Stimulated activated naive B cell treated with anti-CD40 and anti-IgM and Interleukin-4, amounts not matched to agents 10 μg/mL and 1 μg/mL and 100 μg/mL, for 72 hours (primary cell): ENCODE results near the gene TJP2.

ENCODE experiments used
- ATAC-seq, 2 donors: fragments of 150-1000 bp; cut with Tn5 transposase; replicated peaks; 2 replicates each; pipeline ENCODE4 v1.10.0; 2021; ENCODE audit warnings: moderate library complexity in 1 of 2
- DNase-seq: peaks from one replicate; pipeline ENCODE4 v3.0.0; 2021
- H3K27ac Mint-ChIP-seq: one replicate; pipeline ENCODE4 v1.8.0; 2022; ENCODE audit warnings: mild to moderate bottlenecking, mixed read lengths
- H3K27me3 Mint-ChIP-seq, 2 donors: one replicate each; pipeline ENCODE4 v1.8.0; 2022; ENCODE audit warnings: mixed read lengths in 2 of 2
- H3K36me3 Mint-ChIP-seq, 2 donors: one replicate each; pipeline ENCODE4 v1.8.0; 2022; ENCODE audit warnings: mixed read lengths in 2 of 2, mild to moderate bottlenecking in 1 of 2
- H3K4me1 Mint-ChIP-seq, 2 donors: one replicate each; pipeline ENCODE4 v1.8.0; 2022; ENCODE audit warnings: mixed read lengths in 2 of 2, mild to moderate bottlenecking in 1 of 2
- H3K4me3 Mint-ChIP-seq, 2 donors: one replicate each; pipeline ENCODE4 v1.8.0; 2022; ENCODE audit warnings: mild to moderate bottlenecking in 2 of 2, mixed read lengths in 2 of 2, moderate library complexity in 1 of 2
- H3K9me3 Mint-ChIP-seq, 2 donors: one replicate each; pipeline ENCODE4 v1.8.0; 2022; ENCODE audit warnings: mixed read lengths in 2 of 2, mild to moderate bottlenecking in 1 of 2

Gene TJP2

DNA sequence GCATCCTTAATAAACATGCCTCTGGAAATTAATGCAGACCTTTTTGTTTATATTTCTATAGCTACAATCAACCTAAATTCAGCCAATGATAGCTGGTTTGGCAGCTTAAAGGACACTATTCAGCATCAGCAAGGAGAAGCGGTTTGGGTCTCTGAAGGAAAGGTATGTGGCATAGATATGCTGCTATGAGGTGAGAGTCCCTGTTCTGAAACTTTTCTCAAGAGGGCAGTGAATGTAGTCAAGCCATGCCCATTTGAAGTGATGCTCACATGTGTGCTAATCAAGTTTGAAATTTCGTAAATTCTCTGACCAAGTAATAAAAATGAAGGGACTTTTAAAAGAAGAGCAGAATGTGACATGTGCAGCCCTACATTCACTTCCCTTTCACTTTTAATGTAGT, 72.6 kb downstream of the TJP2 start:
- Mint-ChIP-seq H3K9me3 (no peaks in the 10 kb centered on the region), H3K36me3 (peaks cover 4 to 20% of the 10 kb centered on the region in 2 donors), H3K4me3 (no peak overlapping the region), H3K27ac (no peak overlapping the region), H3K27me3 (no peaks in the 10 kb centered on the region), H3K4me1 (no peaks in the 10 kb centered on the region)
- ATAC-seq (no peak), DNase-seq (no peak)

- Mint-ChIP-seq H3K4me1 (no peaks in the 10 kb centered on the region), H3K36me3 (peaks cover 4 to 23% of the 10 kb centered on the region in 2 donors), H3K27me3 (no peaks in the 10 kb centered on the region), H3K4me3 (no peak overlapping the region), H3K9me3 (no peaks in the 10 kb centered on the region), H3K27ac (no peak overlapping the region)
- ATAC-seq (no peak), DNase-seq (no peak)
Measured at GRCh38 chr9:69248005-69248404, 73.9 kb downstream of the TJP2 start.

DNA sequence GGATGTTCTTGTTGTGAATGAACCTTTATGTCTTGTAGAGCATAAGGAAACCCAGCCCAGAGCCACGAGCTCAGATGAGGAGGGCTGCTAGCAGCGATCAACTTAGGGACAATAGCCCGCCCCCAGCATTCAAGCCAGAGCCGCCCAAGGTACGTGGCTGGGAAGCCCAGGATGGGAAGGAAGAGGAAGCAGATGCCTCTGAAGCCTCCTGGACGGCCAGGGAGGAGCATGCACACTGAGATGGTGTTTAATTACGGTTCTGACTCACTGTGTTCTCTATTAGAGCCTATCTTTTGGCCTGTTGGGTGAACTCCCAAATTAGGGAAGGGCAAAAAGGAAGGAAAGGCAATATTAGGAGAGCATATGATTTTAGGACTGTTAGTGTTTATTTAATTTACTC, 75.3 kb downstream of the TJP2 start:
- H3K4me1 Mint-ChIP-seq: no peaks in the 10 kb centered on the region
- ATAC-seq (no peak), DNase-seq (no peak)
- H3K27me3 Mint-ChIP-seq: no peaks in the 10 kb centered on the region
- no peak overlapping the region for H3K4me3 Mint-ChIP-seq
- no peaks in the 10 kb centered on the region for H3K9me3 Mint-ChIP-seq
- no peak overlapping the region for H3K27ac Mint-ChIP-seq
- H3K36me3 Mint-ChIP-seq: peaks cover 4 to 23% of the 10 kb centered on the region in 2 donors

DNA sequence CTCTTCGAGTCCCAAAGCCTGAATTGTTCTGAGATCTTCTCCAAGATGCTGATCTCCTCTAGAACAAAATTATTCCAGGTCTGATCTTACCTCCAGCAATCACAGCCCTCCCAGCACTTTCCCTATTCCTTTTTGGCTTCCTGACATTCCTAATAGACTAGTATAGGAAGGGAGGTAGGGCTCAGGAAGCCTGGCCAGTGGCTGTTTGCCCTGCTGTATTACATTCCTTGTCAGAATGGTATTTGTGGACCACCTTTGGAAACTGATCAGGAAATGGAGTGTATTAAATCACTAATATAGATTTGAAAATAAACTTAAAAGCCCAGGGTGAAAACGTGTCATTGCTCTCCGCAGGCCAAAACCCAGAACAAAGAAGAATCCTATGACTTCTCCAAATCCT, 76.6 kb downstream of the TJP2 start:
- no peak for ATAC-seq
- H3K9me3 Mint-ChIP-seq: no peaks in the 10 kb centered on the region
- no peak overlapping the region for H3K27ac Mint-ChIP-seq
- peaks cover 4 to 23% of the 10 kb centered on the region in 2 donors for H3K36me3 Mint-ChIP-seq
- no peak overlapping the region for H3K4me3 Mint-ChIP-seq
- DNase-seq: no peak
- H3K27me3 Mint-ChIP-seq: no peaks in the 10 kb centered on the region
- no peaks in the 10 kb centered on the region for H3K4me1 Mint-ChIP-seq

- Mint-ChIP-seq H3K27ac (no peak overlapping the region), H3K9me3 (no peaks in the 10 kb centered on the region), H3K36me3 (peaks cover 4 to 14% of the 10 kb centered on the region in 2 donors), H3K4me1 (no peaks in the 10 kb centered on the region), H3K4me3 (no peak overlapping the region), H3K27me3 (no peaks in the 10 kb centered on the region)
- ATAC-seq (no peak), DNase-seq (no peak)
Measured at GRCh38 chr9:69252436-69252835, 78.4 kb downstream of the TJP2 start.

DNA sequence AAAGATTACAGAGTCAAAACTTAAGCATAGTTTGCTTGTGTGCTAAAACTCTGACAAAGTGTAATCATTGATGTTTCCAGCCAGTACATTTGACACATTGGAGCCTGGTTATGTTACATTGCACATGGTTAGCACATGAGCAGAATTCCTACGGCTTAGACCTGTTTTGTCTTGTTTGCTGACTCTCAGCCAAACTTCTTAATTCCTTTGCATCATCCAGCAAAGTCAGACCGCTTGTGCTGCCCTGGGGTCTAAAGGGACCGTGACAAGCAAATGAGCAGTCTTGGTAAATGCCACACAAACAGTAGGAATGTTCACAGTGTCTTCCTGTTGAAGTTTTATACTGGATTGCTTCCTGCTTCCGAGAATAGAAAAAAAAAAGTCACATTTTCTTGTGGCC, 79.0 kb downstream of the TJP2 start:
- Mint-ChIP-seq H3K27me3 (no peaks in the 10 kb centered on the region), H3K36me3 (peaks cover 4 to 8% of the 10 kb centered on the region in 2 donors), H3K4me1 (no peaks in the 10 kb centered on the region), H3K27ac (no peak overlapping the region), H3K4me3 (no peak overlapping the region), H3K9me3 (no peaks in the 10 kb centered on the region)
- no peak for ATAC-seq
- no peak for DNase-seq

DNA sequence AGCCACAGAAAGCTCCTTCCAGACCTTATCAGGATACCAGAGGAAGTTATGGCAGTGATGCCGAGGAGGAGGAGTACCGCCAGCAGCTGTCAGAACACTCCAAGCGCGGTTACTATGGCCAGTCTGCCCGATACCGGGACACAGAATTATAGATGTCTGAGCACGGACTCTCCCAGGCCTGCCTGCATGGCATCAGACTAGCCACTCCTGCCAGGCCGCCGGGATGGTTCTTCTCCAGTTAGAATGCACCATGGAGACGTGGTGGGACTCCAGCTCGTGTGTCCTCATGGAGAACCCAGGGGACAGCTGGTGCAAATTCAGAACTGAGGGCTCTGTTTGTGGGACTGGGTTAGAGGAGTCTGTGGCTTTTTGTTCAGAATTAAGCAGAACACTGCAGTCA, 80.1 kb downstream of the TJP2 start:
- Mint-ChIP-seq H3K36me3 (peaks cover 3 to 4% of the 10 kb centered on the region in 2 donors), H3K4me1 (no peaks in the 10 kb centered on the region), H3K27me3 (no peaks in the 10 kb centered on the region), H3K4me3 (no peak overlapping the region), H3K9me3 (no peaks in the 10 kb centered on the region), H3K27ac (peak overlapping the region; percentile 31)
- DNase-seq (no peak), ATAC-seq (no peak)

GRCh38 chr9:69255591-69255990, 81.5 kb downstream of the TJP2 start:
- H3K4me1 Mint-ChIP-seq: no peaks in the 10 kb centered on the region
- no peak overlapping the region for H3K4me3 Mint-ChIP-seq
- no peaks in the 10 kb centered on the region for H3K9me3 Mint-ChIP-seq

DNA sequence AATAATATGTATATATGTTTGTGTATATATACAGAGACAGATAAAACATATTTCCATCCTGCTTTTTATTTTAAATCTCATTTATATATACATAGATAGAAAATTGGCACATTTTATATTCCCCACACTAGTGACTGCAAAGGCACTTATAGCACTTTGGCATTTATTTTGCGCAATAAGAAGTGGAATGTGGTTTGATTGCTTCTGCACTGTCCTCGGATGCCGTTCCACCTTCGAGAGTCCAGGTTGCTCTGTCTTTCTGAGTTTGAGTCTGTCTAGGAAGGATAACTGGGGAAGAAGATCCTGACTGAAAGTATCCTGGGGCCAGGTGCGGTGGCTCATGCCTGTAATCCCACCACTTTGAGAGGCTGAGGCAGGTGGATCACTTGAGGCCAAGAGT, 84.5 kb downstream of the TJP2 start:
- Mint-ChIP-seq H3K4me3 (no peak overlapping the region), H3K4me1 (no peaks in the 10 kb centered on the region), H3K36me3 (no peaks in the 10 kb centered on the region), H3K27ac (no peak overlapping the region), H3K9me3 (no peaks in the 10 kb centered on the region), H3K27me3 (peaks cover 0 to 11% of the 10 kb centered on the region in 2 donors)
- ATAC-seq (no peak), DNase-seq (no peak)

More at GRCh38 chr9:69255591-69255990, 81.5 kb downstream of the TJP2 start:
- H3K27ac Mint-ChIP-seq: no peak overlapping the region
- DNase-seq: no peak
- peaks cover 2 to 3% of the 10 kb centered on the region in 2 donors for H3K36me3 Mint-ChIP-seq
- H3K27me3 Mint-ChIP-seq: no peaks in the 10 kb centered on the region
- no peak for ATAC-seq

DNA sequence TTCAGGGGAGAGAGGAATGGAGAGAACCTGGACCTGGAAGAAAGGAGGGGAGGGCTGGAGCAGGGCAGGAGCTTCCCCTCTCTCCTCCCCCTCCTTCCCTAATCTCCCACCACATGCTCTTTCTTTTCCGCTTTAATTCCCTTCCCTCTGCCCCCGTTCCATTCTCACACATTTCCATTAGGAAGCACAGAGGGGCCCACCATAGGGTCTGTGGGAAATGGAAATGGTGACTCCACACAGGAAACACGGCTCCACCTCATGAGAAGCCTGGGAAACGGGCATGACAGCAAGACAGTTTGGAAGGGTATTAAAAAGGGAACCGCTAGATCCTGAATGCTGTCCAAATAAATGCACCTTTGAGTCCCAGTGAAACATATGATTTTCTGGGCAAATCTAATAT, 86.1 kb downstream of the TJP2 start:
- H3K27me3 Mint-ChIP-seq: peaks cover 7 to 20% of the 10 kb centered on the region in 2 donors
- ATAC-seq: no peak
- no peaks in the 10 kb centered on the region for H3K36me3 Mint-ChIP-seq
- H3K9me3 Mint-ChIP-seq: no peaks in the 10 kb centered on the region
- H3K4me1 Mint-ChIP-seq: peaks cover 0 to 6% of the 10 kb centered on the region in 2 donors
- no peak overlapping the region for H3K4me3 Mint-ChIP-seq
- no peak overlapping the region for H3K27ac Mint-ChIP-seq
- no peak for DNase-seq

- Mint-ChIP-seq H3K9me3 (no peaks in the 10 kb centered on the region), H3K27me3 (peaks cover 13 to 28% of the 10 kb centered on the region in 2 donors), H3K36me3 (no peaks in the 10 kb centered on the region), H3K4me3 (no peak overlapping the region), H3K27ac (no peak overlapping the region), H3K4me1 (peaks cover 0 to 6% of the 10 kb centered on the region in 2 donors)
- no peak for ATAC-seq
- DNase-seq: no peak
Measured at GRCh38 chr9:69261636-69262035, 87.6 kb downstream of the TJP2 start.

GRCh38 chr9:69264526-69264925, 90.4 kb downstream of the TJP2 start:
- Mint-ChIP-seq H3K4me3 (no peak overlapping the region), H3K4me1 (peaks cover 0 to 6% of the 10 kb centered on the region in 2 donors), H3K36me3 (peaks cover 0 to 2% of the 10 kb centered on the region in 2 donors), H3K9me3 (peaks cover 6 to 8% of the 10 kb centered on the region in 2 donors), H3K27me3 (peaks cover 13 to 41% of the 10 kb centered on the region in 2 donors), H3K27ac (no peak overlapping the region)
- ATAC-seq (peak in 1 of 2 donors; percentile 56), DNase-seq (no peak)

DNA sequence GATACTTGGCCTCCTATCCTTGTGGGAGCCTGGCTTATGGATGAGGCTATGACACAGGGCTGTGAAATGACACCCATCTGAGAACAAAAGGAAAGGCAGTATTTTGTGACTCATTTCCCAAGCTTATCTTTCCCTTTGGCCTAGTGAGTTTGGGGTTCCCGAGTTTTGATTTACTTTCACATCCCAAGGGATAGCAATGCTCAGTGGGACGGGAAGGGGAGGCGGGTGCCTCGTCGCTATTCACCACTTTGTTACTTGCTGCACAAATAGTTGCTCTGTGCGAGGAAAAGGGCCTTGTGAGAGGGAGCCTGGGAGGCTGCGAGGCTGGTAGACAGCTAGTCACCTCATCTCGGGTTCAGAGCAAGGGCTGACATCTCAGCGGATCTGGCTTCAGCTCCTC, 91.8 kb downstream of the TJP2 start:
- H3K4me1 Mint-ChIP-seq: peaks cover 0 to 6% of the 10 kb centered on the region in 2 donors
- H3K4me3 Mint-ChIP-seq: no peak overlapping the region
- peaks cover 0 to 2% of the 10 kb centered on the region in 2 donors for H3K36me3 Mint-ChIP-seq
- peaks cover 6 to 8% of the 10 kb centered on the region in 2 donors for H3K9me3 Mint-ChIP-seq
- no peak overlapping the region for H3K27ac Mint-ChIP-seq
- peaks cover 14 to 41% of the 10 kb centered on the region in 2 donors for H3K27me3 Mint-ChIP-seq
- DNase-seq (no peak), ATAC-seq (no peak)

- Mint-ChIP-seq H3K4me1 (peaks cover 0 to 1% of the 10 kb centered on the region in 2 donors), H3K4me3 (no peak overlapping the region), H3K36me3 (peaks cover 0 to 2% of the 10 kb centered on the region in 2 donors), H3K27ac (no peak overlapping the region), H3K27me3 (peaks cover 4 to 14% of the 10 kb centered on the region in 2 donors), H3K9me3 (peaks cover 7 to 17% of the 10 kb centered on the region in 2 donors)
- ATAC-seq (no peak), DNase-seq (no peak)
Measured at GRCh38 chr9:69272212-69272611, 98.1 kb downstream of the TJP2 start.

- peak in 1 of 2 donors; percentile 34 for ATAC-seq
Measured at GRCh38 chr9:69273161-69273560, 99.1 kb downstream of the TJP2 start.

GRCh38 chr9:69276775-69277174, 102.7 kb downstream of the TJP2 start:
- DNase-seq (no peak), ATAC-seq (no peak)
- Mint-ChIP-seq H3K27ac (no peak overlapping the region), H3K9me3 (peaks cover 7 to 21% of the 10 kb centered on the region in 2 donors), H3K36me3 (no peaks in the 10 kb centered on the region), H3K27me3 (peaks cover 4 to 5% of the 10 kb centered on the region in 2 donors), H3K4me3 (no peak overlapping the region), H3K4me1 (peaks cover 0 to 1% of the 10 kb centered on the region in 2 donors)

More at GRCh38 chr9:69273161-69273560, 99.1 kb downstream of the TJP2 start:
- Mint-ChIP-seq H3K4me3 (no peak overlapping the region), H3K27ac (no peak overlapping the region), H3K27me3 (peaks cover 4 to 12% of the 10 kb centered on the region in 2 donors), H3K4me1 (peaks cover 0 to 1% of the 10 kb centered on the region in 2 donors), H3K9me3 (peaks cover 10 to 18% of the 10 kb centered on the region in 2 donors), H3K36me3 (peaks cover 0 to 2% of the 10 kb centered on the region in 2 donors)
- no peak for DNase-seq
